K562 (cell line): ENCODE measurements around the gene UBE2C. TPM values are rescaled to one million over a fixed set of nuclear protein-coding genes. Genes with fewer than 3 reads are reported as not detected.

Source experiments
- ATAC-seq: fragments of 200-7000 bp; cut with Tn5 transposase; 3 replicates; pipeline ENCODE4 v1.9.1; 2020; ENCODE audit warnings: moderate library complexity
- BruUV-seq: library from RNA; stranded (reverse); fragments of 400-500 nt; replicated peaks from 2 replicates; lab custom pipeline; 2021; lab: Mats Ljungman, UMichigan
- CTCF ChIA-PET: fragments of 300-600 bp; formaldehyde crosslinking; extraction: SDS; loops from one replicate; lab custom pipeline; 2021; ENCODE audit warnings: low intra/inter-chr PET ratio; lab: Yijun Ruan, JAX
- POLR2A ChIA-PET: fragments of 300-600, 350-650 bp; sonication (Branson Sonifier 250); formaldehyde crosslinking; extraction: SDS; loops from one replicate; lab custom pipeline; 2021; ENCODE audit warnings: antibody characterized with exemption, inconsistent platforms; lab: Yijun Ruan, JAX
- DNase-seq, 4 experiments: peaks; one replicate each; pipeline versions ENCODE4 v3.0.0 to v3.0.0-alpha.2; 2011 to 2018; ENCODE audit warnings: low spot score in 3 of 4, mixed read lengths in 3 of 4; ENCODE audit errors: extremely low read depth in 1 of 4
- FAIRE-seq: peaks from 2 replicates; lab custom pipeline; 2011; peaks lifted over from hg19 to GRCh38; lab: Jason Lieb, UNC
- H2AFZ ChIP-seq: 2 replicates; pipeline ENCODE4 v1.6.0; 2011; ENCODE audit warnings: low read depth, low read length, control low read depth, inconsistent platforms
- H3K27ac ChIP-seq: fragments of 200-600 bp; 3 replicates; pipeline ENCODE4 v1.8.0; 2011; ENCODE audit warnings: low read depth, mild to moderate bottlenecking, control low read depth, inconsistent platforms, low read length, moderate library complexity, mixed read lengths; ENCODE audit errors: extremely low read depth
- H3K27me3 ChIP-seq, 2 experiments: fragments of 300-600 bp in 1 of 2; 2 replicates in 1 of 2; 3 replicates in 1 of 2; pipeline versions ENCODE4 v1.6.0 to v1.8.0; 2011; ENCODE audit warnings: inconsistent platforms in 2 of 2, low read length in 2 of 2, mild to moderate bottlenecking in 1 of 2, mixed read lengths in 1 of 2, moderate library complexity in 1 of 2; ENCODE audit not compliant: control insufficient read depth in 2 of 2, insufficient read depth in 2 of 2
- H3K36me3 ChIP-seq: fragments of 300-600 bp; 3 replicates; pipeline ENCODE4 v1.8.0; 2011; ENCODE audit warnings: mild to moderate bottlenecking, low read length, inconsistent platforms; ENCODE audit not compliant: control insufficient read depth, insufficient read depth
- H3K4me1 ChIP-seq, 2 experiments: fragments of 200-600 bp in 1 of 2; replicated peaks in 1 of 2; 2 replicates in 1 of 2; 3 replicates in 1 of 2; pipeline versions ENCODE4 v1.5.1 to v1.8.0; 2011; ENCODE audit warnings: inconsistent platforms in 2 of 2, low read length in 2 of 2, mild to moderate bottlenecking in 1 of 2, mixed read lengths in 1 of 2, moderate library complexity in 1 of 2; ENCODE audit not compliant: control insufficient read depth in 2 of 2, insufficient read depth in 2 of 2
- H3K4me2 ChIP-seq: 2 replicates; pipeline ENCODE4 v1.6.1; 2011; ENCODE audit warnings: low read length, control low read depth, inconsistent platforms, mixed read lengths; ENCODE audit not compliant: insufficient read depth
- H3K4me3 ChIP-seq: fragments of 200-600 bp; sonication (generic), shearing (Covaris generic); 2 replicates; pipeline ENCODE4 v1.5.1; 2016; ENCODE audit warnings: control low read depth, inconsistent platforms
- H3K79me2 ChIP-seq: fragments of 200-600 bp; 3 replicates; pipeline ENCODE4 v1.8.0; 2011; ENCODE audit warnings: low read length, inconsistent platforms; ENCODE audit not compliant: control insufficient read depth, insufficient read depth
- H3K9ac ChIP-seq, 2 experiments: 2 replicates each; pipeline versions ENCODE4 v1.6.0 to v1.6.1; 2011; ENCODE audit warnings: low read depth in 2 of 2, low read length in 2 of 2, control low read depth in 1 of 2, inconsistent platforms in 1 of 2, mild to moderate bottlenecking in 1 of 2, mixed read lengths in 1 of 2; ENCODE audit not compliant: insufficient read depth in 1 of 2
- H3K9me1 ChIP-seq: one replicate; pipeline ENCODE4 v1.6.0; 2011; ENCODE audit warnings: inconsistent platforms, mild to moderate bottlenecking, low read length, moderate library complexity; ENCODE audit not compliant: control insufficient read depth, insufficient read depth
- H3K9me3 ChIP-seq: replicated peaks from 2 replicates; pipeline ENCODE4 v1.5.1; 2011; ENCODE audit warnings: low read depth, low read length, inconsistent platforms; ENCODE audit not compliant: control insufficient read depth, insufficient read depth
- H4K20me1 ChIP-seq: replicated peaks from 2 replicates; pipeline ENCODE4 v1.6.1; 2011; ENCODE audit warnings: low read length, inconsistent platforms, mixed read lengths; ENCODE audit not compliant: control insufficient read depth, insufficient read depth
- ZNF655 ChIP-seq: fragments of 250-450 bp; sonication (Bioruptor Pico); IDR thresholded peaks from 2 replicates; pipeline ENCODE4 v1.5.0; 2021
- WGBS: fragments of 100-300 bp; shearing (Covaris generic); methylation state at CpG from one replicate; pipeline ENCODE4 v1.1.6; 2016; ENCODE audit warnings: low coverage, mixed read lengths; ENCODE audit not compliant: insufficient coverage; ENCODE audit errors: missing lambda C conversion rate; 5-methylcytosine and 5-hydroxymethylcytosine counted together
- in situ Hi-C: fragments of 300-500 bp; cut with MboI; formaldehyde crosslinking; loops from 4 replicates; pipeline ENCODE4 v1.15.0; 2018; ENCODE audit warnings: inconsistent platforms, mixed read lengths
- intact Hi-C: fragments of 100-400 bp; cut with micrococcal nuclease; formaldehyde crosslinking; loops from 2 replicates; pipeline ENCODE4 v1.14.2; 2022
- polyA plus RNA-seq, 8 experiments: library from polyadenylated mRNA; depleted of rRNA in 4 of 8; stranded (reverse) in 5 of 8; unstranded in 3 of 8; fragments of >200 nt; fragmentation: Nextera tagmentation in 2 of 8; fragmentation: Illumina TruSeq in 1 of 8; extraction: Ambion mirVana in 2 of 8; extraction: Trizol in 1 of 8; gene quantifications; 2 replicates each; pipeline versions ENCODE4 v1.2.1 to v1.2.3, GENCODE V29; 2011 to 2014; ENCODE audit warnings: inconsistent platforms in 1 of 8, missing spikeins in 1 of 8
- total RNA-seq, 7 experiments: library from RNA; depleted of rRNA in 6 of 7; stranded (reverse); fragments of >200 nt in 6 of 7; fragmentation: Illumina TruSeq in 2 of 7; extraction: Trizol in 2 of 7; gene quantifications; 2 replicates each; pipeline versions ENCODE4 v1.2.1 to v1.2.3, GENCODE V29; 2011 to 2021; ENCODE audit warnings: low replicate concordance in 1 of 7

UBE2C gene
- total and polyA plus RNA-seq, 9 of the 15 experiments (the other 6 are each of a cell fraction or from before 2014, with no cell fraction given) = 0.51 to 1.6 (median 0.69) TPM

- ChIA-PET CTCF (no interaction called here), POLR2A (no interaction called here)
- intact Hi-C loops = no loop called here
- FAIRE-seq (no peak), ATAC-seq (no peak), DNase-seq (no peak)
- Histone ChIP-seq H3K9me1 (no peaks in the 10 kb centered on the region), H2AFZ (no peak overlapping the region), H3K79me2 (no peaks in the 10 kb centered on the region), H3K27me3 (peaks cover 5 to 8% of the 10 kb centered on the region in 2 experiments), H3K27ac (no peak overlapping the region), H3K9ac (no peak overlapping the region), H3K4me2 (no peak overlapping the region), H4K20me1 (no peaks in the 10 kb centered on the region), H3K4me3 (no peak overlapping the region), H3K4me1 (peaks cover 0 to 17% of the 10 kb centered on the region in 2 experiments; a peak in 3 of 5 replicates), H3K36me3 (no peaks in the 10 kb centered on the region), H3K9me3 (no peaks in the 10 kb centered on the region)
- 40% methylated on average over 7 of the region's 7 CpGs for WGBS
- in situ Hi-C loops = loop anchor here (10.0 kb wide), 1 partner anchor 322 kb away; no protein-coding TSS in a partner anchor
- no TSS peak for BruUV-seq
- no peak for TF ChIP-seq ZNF655 (CRISPR knock-in tag)
These were observed 35.5 kb upstream of the UBE2C start for GRCh38 chr20:45776931-45777330.
